C4-2B (cell line): ENCODE measurements around the gene C12orf42.

Experiments
- H3K27ac ChIP-seq: fragments of 450-650 bp; 2 replicates; pipeline ENCODE4 v1.5.1; 2017
- CTCF ChIP-seq: fragments of 450-650 bp; conservative IDR thresholded peaks from 2 replicates; pipeline ENCODE4 v1.5.1; 2017; ENCODE audit warnings: mild to moderate bottlenecking
- ZFX ChIP-seq: fragments of 450-650 bp; IDR thresholded peaks from 2 replicates; pipeline ENCODE4 v1.6.1; 2017

C12orf42 gene

DNA sequence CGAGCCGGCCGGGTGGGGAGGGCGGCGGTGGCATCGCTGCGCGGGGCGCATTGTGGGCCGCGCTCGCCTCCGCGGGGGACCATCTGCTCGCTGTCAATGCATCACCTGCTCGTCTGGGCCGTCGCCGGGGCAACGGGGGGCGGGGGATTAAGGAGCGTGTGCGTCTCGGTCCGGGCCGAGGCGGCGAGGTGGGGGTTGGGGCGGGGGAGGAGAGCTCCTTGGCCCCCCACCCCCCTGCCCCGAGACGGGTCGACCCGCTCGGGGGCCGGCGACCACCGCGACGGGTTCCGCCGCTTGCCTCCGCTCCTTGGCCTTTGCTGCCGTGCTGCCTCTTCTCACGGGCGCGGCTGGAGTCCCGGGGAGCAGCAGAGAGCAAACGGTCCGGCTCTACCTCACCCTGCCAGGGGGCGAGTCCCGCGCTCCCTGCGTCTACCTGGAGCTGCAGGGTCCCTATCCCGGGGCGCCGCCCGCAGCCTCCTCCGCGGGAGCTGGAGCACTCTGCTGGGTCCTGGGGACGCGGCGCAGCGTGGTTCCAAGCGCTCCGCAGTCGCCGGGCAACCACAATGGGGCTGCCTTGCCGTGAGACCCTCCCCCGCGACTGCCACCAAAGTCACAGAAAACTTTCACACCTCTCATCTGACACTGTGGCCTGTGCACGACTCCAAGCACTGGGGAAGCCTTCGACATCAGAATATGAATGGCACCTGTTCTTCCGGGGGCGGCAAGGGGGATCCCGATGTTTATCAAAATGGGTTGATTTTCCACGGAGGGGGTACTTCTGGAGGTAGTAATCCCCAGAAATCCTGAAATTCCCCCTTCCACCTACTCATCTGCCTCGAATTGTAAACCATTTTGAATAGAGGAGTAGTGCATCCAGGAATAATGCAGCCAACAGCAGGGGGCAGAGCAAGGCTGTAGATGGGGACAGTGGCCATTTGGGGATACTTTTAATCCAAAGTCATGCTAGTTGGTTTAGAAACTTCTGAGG is at the start of gene C12orf42:
C12orf42 (minus strand) TSS at position 500 of the 988 bp plus-strand sequence. CDS start 17,542 bp downstream, outside the sequence.
- TF ChIP-seq ZFX (no peak), CTCF (peak; percentile 34)
- H3K27ac ChIP-seq: no peak within 1 kb of the TSS

DNA sequence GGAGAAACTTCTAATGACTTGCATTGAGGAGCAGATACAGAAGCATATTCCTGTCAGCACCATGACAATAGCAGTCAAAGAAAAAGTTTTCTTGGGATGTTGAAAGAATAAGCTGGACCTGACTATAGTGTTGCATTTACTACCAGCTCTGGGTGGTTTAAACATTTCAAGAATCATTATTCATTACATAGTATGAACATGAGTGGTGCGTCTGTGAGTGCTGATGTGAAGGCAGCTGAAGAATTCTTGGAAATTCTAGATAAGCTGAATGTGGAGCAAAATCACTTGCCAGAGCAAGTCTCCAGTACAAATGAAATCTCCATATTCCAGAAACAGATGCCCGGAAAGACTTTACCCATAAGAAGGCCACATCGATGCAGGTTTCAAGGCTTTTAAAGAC is 46.3 kb upstream of the C12orf42 start:
- no peak overlapping the region for H3K27ac ChIP-seq
- TF ChIP-seq ZFX: no peak
- no peak for TF ChIP-seq CTCF

- no peak overlapping the region for H3K27ac ChIP-seq
- TF ChIP-seq CTCF: no peak
- no peak for TF ChIP-seq ZFX
Observed at GRCh38 chr12:103540319-103540718, 44.6 kb upstream of the C12orf42 start.

DNA sequence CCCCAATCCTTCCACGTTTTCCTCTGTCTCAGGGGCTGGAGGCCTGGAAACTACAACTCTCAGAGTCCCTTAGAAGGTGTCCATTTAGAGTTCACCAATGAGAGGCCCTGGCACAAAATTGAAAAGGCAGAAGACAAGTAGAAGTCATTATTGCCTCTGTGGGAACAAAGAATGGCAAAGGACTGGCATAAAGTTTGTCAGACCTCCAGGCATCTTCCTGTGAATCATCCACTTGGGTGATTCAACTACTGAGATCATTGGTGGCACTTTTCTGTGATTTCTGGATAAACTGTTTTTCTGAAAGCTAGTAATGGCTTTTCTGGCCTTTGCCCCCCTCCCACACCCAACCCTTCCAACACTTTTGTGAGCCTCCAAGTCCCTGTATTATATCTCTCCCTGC is 42.6 kb upstream of the C12orf42 start:
- no peak overlapping the region for H3K27ac ChIP-seq
- TF ChIP-seq CTCF: no peak
- TF ChIP-seq ZFX: no peak

- TF ChIP-seq ZFX: no peak
- TF ChIP-seq CTCF: no peak
- H3K27ac ChIP-seq: no peak overlapping the region
Observed at GRCh38 chr12:103530307-103531066, 34.7 kb upstream of the C12orf42 start.

- TF ChIP-seq ZFX (no peak), CTCF (no peak)
- H3K27ac ChIP-seq: no peak overlapping the region
Observed at GRCh38 chr12:103529306-103529705, 33.5 kb upstream of the C12orf42 start.
